OCI-LY7 (cell line): ENCODE measurements around the gene BAIAP2. TPM values are rescaled to one million over a fixed set of nuclear protein-coding genes. Genes with fewer than 3 reads are reported as not detected.

Source experiments
- BruUV-seq: library from RNA; stranded (reverse); fragments of 400-500 nt; replicated peaks from 2 replicates; lab custom pipeline; 2021; lab: Mats Ljungman, UMichigan
- CTCF ChIA-PET: fragments of 300-600 bp; sonication (Branson Sonifier 250); formaldehyde crosslinking; loops from one replicate; lab custom pipeline; 2022; ENCODE audit warnings: antibody characterized with exemption; ENCODE audit not compliant: unreplicated experiment; lab: Charles Lee
- POLR2A ChIA-PET: fragments of 300-600 bp; sonication (Branson Sonifier 250); formaldehyde crosslinking; loops from one replicate; lab custom pipeline; 2022; ENCODE audit warnings: antibody characterized with exemption; lab: Charles Lee
- DNase-seq: peaks from one replicate; pipeline ENCODE4 v3.0.0-alpha.2; 2015; ENCODE audit warnings: low spot score
- H2AFZ ChIP-seq: fragments of 200-600 bp; sonication (generic), shearing (Covaris generic); 2 replicates; pipeline ENCODE4 v1.6.1; 2014; ENCODE audit warnings: mild to moderate bottlenecking, antibody characterized with exemption, low read length, moderate library complexity
- H3K27ac ChIP-seq: fragments of 200-600 bp; sonication (generic); 2 replicates; pipeline ENCODE4 v1.5.1; 2014; ENCODE audit warnings: mixed run types, low read depth, mild to moderate bottlenecking, moderate library complexity, low read length, inconsistent platforms; ENCODE audit not compliant: poor library complexity, severe bottlenecking
- H3K36me3 ChIP-seq: fragments of 200-600 bp; sonication (generic); 2 replicates; pipeline ENCODE4 v1.6.1; 2014; ENCODE audit warnings: mild to moderate bottlenecking, antibody characterized with exemption, low read length, moderate library complexity, mixed read lengths; ENCODE audit not compliant: insufficient read depth
- H3K4me1 ChIP-seq: fragments of 200-600 bp; sonication (generic); 2 replicates; pipeline ENCODE4 v1.5.1; 2014; ENCODE audit warnings: mild to moderate bottlenecking, low read length; ENCODE audit not compliant: insufficient read depth, poor library complexity, severe bottlenecking
- H3K4me2 ChIP-seq: fragments of 200-600 bp; sonication (generic); 2 replicates; pipeline ENCODE4 v1.6.1; 2014; ENCODE audit warnings: mild to moderate bottlenecking, low read length
- H3K4me3 ChIP-seq: fragments of 200-600 bp; sonication (generic); 2 replicates; pipeline ENCODE4 v1.5.1; 2014; ENCODE audit warnings: mild to moderate bottlenecking, low read depth, low read length; ENCODE audit not compliant: poor library complexity, severe bottlenecking
- H3K79me2 ChIP-seq: fragments of 200-600 bp; sonication (generic); 2 replicates; pipeline ENCODE4 v1.6.1; 2016; ENCODE audit warnings: low read depth, mild to moderate bottlenecking, low read length, moderate library complexity, mixed read lengths; ENCODE audit not compliant: insufficient read depth
- H3K9me2 ChIP-seq: fragments of 200-600 bp; sonication (generic); 2 replicates; pipeline ENCODE4 v1.6.1; 2016; ENCODE audit warnings: mild to moderate bottlenecking, low read length, mixed read lengths; ENCODE audit not compliant: insufficient read depth
- H3K9me3 ChIP-seq: fragments of 200-600 bp; sonication (generic); 2 replicates; pipeline ENCODE4 v1.6.1; 2014; ENCODE audit warnings: mild to moderate bottlenecking, mixed run types, low read length, mixed read lengths
- H4K20me1 ChIP-seq: fragments of 200-600 bp; sonication (generic); 2 replicates; pipeline ENCODE4 v1.6.1; 2014; ENCODE audit warnings: mild to moderate bottlenecking, antibody characterized with exemption, low read length, moderate library complexity, mixed read lengths; ENCODE audit not compliant: insufficient read depth
- EZH2phosphoT487 ChIP-seq: fragments of 200-600 bp; sonication (generic); IDR thresholded peaks from 2 replicates; pipeline ENCODE4 v1.6.1; 2018; ENCODE audit warnings: low read depth, borderline replicate concordance, mild to moderate bottlenecking, mixed run types, antibody characterized with exemption, low read length, moderate library complexity, mixed read lengths
- intact Hi-C: fragments of 100-400 bp; cut with micrococcal nuclease; formaldehyde crosslinking; loops from one replicate; pipeline ENCODE4 v1.10.0; 2022; ENCODE audit not compliant: unreplicated experiment
- total RNA-seq, 2 experiments: library from RNA; depleted of rRNA in 1 of 2; stranded (reverse); fragments of >200 nt in 1 of 2; shearing (Covaris generic) in 1 of 2; gene quantifications; 2 replicates each; pipeline ENCODE4 v1.2.3, GENCODE V29; 2014 to 2022
- TF ChIP-seq, protein P1 (sequence below): fragments of 200-600 bp; sonication (generic); conservative IDR thresholded peaks from 2 replicates; pipeline ENCODE4 v1.5.1; 2014; ENCODE audit warnings: mild to moderate bottlenecking, antibody characterized with exemption, low read length, moderate library complexity, mixed read lengths

BAIAP2 gene
- total RNA-seq, 2 experiments from 2014 or later = 2.1 to 2.3 TPM

DNA sequence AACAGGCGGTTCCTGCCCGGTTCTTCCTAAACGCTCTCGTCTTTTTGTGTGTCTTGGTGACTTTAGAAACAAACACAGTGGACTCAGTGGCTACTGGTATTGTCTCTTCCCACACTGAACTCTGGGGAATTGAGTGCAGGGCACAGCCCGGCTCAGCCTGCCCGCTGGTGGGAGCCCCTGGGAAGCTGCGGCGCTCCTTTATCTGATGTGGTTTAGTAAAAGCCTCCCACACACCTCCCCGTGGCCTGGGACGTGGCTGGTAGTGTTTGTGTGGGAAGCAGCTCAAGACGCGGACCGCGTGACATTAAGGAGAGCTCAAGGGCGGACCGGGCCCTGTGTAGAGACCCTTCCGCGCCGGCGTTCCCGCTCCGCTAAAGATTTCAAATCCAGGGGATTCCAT, 75.0 kb downstream of the BAIAP2 start:
- Histone ChIP-seq H3K9me2 (no peaks in the 10 kb centered on the region), H3K27ac (no peak overlapping the region), H4K20me1 (no peaks in the 10 kb centered on the region), H3K4me3 (no peak overlapping the region), H3K79me2 (no peaks in the 10 kb centered on the region), H3K4me1 (peaks cover 5% of the 10 kb centered on the region), H3K36me3 (no peaks in the 10 kb centered on the region), H3K9me3 (no peaks in the 10 kb centered on the region), H2AFZ (no peak overlapping the region), H3K4me2 (no peak overlapping the region)
- BruUV-seq = no TSS peak
- TF ChIP-seq, protein P1, sequence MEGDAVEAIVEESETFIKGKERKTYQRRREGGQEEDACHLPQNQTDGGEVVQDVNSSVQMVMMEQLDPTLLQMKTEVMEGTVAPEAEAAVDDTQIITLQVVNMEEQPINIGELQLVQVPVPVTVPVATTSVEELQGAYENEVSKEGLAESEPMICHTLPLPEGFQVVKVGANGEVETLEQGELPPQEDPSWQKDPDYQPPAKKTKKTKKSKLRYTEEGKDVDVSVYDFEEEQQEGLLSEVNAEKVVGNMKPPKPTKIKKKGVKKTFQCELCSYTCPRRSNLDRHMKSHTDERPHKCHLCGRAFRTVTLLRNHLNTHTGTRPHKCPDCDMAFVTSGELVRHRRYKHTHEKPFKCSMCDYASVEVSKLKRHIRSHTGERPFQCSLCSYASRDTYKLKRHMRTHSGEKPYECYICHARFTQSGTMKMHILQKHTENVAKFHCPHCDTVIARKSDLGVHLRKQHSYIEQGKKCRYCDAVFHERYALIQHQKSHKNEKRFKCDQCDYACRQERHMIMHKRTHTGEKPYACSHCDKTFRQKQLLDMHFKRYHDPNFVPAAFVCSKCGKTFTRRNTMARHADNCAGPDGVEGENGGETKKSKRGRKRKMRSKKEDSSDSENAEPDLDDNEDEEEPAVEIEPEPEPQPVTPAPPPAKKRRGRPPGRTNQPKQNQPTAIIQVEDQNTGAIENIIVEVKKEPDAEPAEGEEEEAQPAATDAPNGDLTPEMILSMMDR = no peak
- no peak for DNase-seq
- CTCF ChIA-PET = no interaction called here
- intact Hi-C loops = no loop called here
- POLR2A ChIA-PET = no interaction called here

DNA sequence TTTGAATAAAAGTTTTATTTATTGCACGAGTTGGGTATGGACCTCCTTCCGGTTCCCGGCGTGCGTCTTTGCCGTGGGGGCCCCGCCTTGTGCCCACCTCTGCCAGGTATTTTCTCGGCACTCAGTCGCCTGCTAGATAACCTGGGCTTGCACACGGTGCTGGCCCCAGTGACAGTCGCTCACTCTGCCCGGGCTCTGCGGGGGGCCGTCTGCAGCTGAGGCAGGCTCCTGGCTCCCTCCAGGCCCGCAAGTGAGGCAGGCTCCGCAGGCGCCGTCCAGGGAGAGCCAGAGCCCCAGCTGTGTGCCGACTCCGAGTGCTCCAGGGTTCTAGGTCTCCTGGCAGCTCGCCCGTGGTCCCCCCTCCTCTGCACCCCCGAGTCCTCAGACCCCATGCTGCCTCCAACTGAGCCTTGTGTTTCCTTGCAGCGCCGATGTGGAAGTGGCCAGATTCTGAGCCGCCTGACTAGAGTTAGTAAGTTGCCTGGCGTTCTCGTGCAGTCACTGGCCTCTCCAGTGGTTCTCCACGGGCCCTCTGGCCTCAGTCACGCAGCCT, 75.6 kb downstream of the BAIAP2 start:
- Histone ChIP-seq H3K9me2 (no peaks in the 10 kb centered on the region), H3K9me3 (no peaks in the 10 kb centered on the region), H3K36me3 (no peaks in the 10 kb centered on the region), H3K4me3 (no peak overlapping the region), H3K4me2 (no peak overlapping the region), H4K20me1 (no peaks in the 10 kb centered on the region), H3K27ac (no peak overlapping the region), H2AFZ (no peak overlapping the region), H3K79me2 (no peaks in the 10 kb centered on the region), H3K4me1 (peaks cover 5% of the 10 kb centered on the region)
- DNase-seq = no peak
- no TSS peak for BruUV-seq
- ChIA-PET CTCF (no interaction called here), POLR2A (no interaction called here)
- intact Hi-C loops = no loop called here
- TF ChIP-seq, protein P1 = no peak
- no peak for TF ChIP-seq EZH2phosphoT487

DNA sequence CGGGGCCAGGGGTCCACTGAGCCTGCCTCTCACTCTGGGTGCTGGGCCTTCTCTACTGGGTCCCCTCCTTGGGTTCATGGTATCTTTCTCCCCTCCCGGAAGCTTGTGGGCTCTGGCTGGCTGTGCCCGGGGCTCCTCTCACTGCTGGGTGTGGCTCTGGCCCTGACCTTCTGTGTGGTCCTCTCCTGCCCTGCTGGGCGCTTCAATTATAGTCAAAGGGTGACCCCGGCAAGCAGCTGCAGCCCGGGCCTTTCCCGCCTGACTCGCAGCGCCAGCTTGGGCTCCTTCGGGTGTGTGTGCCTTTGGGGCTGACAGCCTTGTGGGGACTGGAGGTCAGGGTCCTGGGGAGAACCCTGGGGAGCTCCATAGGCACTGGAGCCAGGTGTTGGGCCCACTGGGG, 76.1 kb downstream of the BAIAP2 start:
- TF ChIP-seq, protein P1 = no peak
- TF ChIP-seq EZH2phosphoT487 = no peak
- BruUV-seq = no TSS peak
- Histone ChIP-seq H3K4me3 (no peak overlapping the region), H4K20me1 (no peaks in the 10 kb centered on the region), H3K9me2 (no peaks in the 10 kb centered on the region), H3K79me2 (no peaks in the 10 kb centered on the region), H2AFZ (no peak overlapping the region), H3K27ac (no peak overlapping the region), H3K9me3 (no peaks in the 10 kb centered on the region), H3K4me1 (peaks cover 5% of the 10 kb centered on the region), H3K4me2 (no peak overlapping the region), H3K36me3 (no peaks in the 10 kb centered on the region)
- CTCF ChIA-PET = no interaction called here
- no peak for DNase-seq
- POLR2A ChIA-PET = no interaction called here
- intact Hi-C loops = no loop called here
